Astrocyte of the spinal cord (primary cell): ENCODE measurements around the gene PP2D1.

ENCODE experiments used
- DNase-seq: peaks from one replicate; pipeline ENCODE4 v3.0.0; 2011; ENCODE audit warnings: low read depth, low spot score
- H3K4me3 ChIP-seq: 2 replicates; pipeline ENCODE4 v1.5.1; 2011; ENCODE audit warnings: low read depth, mild to moderate bottlenecking, low read length, moderate library complexity
- CTCF ChIP-seq: IDR thresholded peaks from 2 replicates; pipeline ENCODE4 v1.5.1; 2012; ENCODE audit warnings: low read depth, mild to moderate bottlenecking, low read length, inconsistent platforms
- in situ Hi-C: cut with HindIII; loops from 2 replicates; pipeline ENCODE4 v1.10.0; 2017; ENCODE audit warnings: low sequenced_read_pairs

The PP2D1 gene

DNA sequence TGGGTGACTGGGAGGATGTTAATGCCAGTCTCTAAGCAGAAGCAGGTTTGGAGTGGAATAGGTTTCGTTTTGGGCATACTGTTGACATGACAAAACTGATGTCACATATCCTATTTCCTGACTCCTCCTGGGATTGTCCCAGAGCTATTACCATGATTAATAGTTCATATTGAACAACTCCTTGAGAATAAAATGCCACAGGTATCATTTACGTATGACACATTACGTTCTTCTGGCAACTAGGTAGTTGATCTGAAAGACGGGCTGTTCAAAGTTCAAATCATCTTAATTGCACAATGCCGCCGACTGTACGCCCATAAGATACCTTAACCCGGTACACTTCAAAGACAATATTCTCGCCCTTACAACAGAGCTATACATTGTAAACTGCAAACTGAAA is 66.5 kb downstream of the PP2D1 start:
- in situ Hi-C loops = no loop called here
- no peak for DNase-seq
- no peak for TF ChIP-seq CTCF
- no peak overlapping the region for H3K4me3 ChIP-seq

- no peak overlapping the region for H3K4me3 ChIP-seq
- no peak for TF ChIP-seq CTCF
- DNase-seq = no peak
- in situ Hi-C loops = no loop called here
Observed at GRCh38 chr3:19940643-19941042, 71.4 kb downstream of the PP2D1 start.

DNA sequence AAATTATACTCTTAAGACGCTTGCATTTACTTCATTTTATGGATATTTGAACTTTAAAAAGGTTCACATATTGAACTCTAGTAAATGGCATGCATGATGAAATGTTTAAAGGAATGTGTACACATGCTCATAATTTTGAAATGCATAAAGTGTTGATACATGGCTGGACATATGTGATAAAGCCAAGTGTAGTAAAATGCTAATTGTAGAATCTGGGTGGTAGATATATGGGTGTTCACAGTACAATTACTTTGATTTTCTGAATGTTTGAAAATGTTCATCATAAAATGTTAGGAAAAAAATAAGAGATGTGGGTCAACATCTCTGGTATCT is 73.8 kb downstream of the PP2D1 start:
- no peak for DNase-seq
- no peak for TF ChIP-seq CTCF
- in situ Hi-C loops = no loop called here
- no peak overlapping the region for H3K4me3 ChIP-seq

DNA sequence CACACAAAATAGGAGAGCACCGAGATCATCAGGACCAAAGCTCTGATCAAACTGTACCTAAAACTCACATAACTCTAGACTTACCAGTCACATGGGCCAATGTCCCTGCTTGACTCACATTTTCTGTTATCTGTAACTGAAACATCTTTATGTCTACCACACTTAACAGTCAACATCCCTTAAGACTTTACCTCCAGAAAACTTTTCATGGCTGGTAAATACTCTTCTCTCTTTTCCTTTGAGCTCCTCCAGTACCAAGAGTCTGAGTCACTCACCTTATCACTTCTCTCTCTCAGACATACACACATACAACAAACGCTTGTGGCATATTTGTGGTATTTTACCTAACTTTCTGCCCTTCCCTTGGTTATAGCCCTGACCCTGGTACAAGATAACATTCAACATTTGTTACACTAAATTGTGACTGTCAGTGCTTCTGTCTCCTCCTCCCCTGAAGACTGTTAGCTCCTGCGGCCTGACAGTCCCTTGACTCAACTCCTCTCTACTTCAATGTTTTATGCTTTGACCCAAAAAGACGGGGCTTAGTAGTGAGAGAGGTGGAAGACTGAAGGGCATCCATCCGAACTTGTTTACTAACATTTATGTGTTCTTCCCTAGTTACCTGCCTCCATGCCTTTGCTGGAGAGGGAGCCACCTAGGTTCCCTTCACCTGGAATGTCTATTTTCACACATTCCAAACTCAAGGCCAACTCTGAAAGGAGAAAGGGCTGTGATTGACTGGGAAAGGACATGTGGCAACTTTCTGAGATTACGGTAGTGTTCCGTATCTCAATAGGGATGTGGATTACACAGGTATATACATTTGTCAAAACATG is 74.4 kb downstream of the PP2D1 start:
- DNase-seq = peak; percentile 32
- TF ChIP-seq CTCF = no peak
- no peak overlapping the region for H3K4me3 ChIP-seq
- in situ Hi-C loops = no loop called here
